ENCODE measurements around the gene AK1. TPM values are rescaled to one million over a fixed set of nuclear protein-coding genes. Genes with fewer than 3 reads are reported as not detected.

The AK1 gene
- total RNA-seq, 1 experiment from 2014 or later = 39.2 TPM

DNA sequence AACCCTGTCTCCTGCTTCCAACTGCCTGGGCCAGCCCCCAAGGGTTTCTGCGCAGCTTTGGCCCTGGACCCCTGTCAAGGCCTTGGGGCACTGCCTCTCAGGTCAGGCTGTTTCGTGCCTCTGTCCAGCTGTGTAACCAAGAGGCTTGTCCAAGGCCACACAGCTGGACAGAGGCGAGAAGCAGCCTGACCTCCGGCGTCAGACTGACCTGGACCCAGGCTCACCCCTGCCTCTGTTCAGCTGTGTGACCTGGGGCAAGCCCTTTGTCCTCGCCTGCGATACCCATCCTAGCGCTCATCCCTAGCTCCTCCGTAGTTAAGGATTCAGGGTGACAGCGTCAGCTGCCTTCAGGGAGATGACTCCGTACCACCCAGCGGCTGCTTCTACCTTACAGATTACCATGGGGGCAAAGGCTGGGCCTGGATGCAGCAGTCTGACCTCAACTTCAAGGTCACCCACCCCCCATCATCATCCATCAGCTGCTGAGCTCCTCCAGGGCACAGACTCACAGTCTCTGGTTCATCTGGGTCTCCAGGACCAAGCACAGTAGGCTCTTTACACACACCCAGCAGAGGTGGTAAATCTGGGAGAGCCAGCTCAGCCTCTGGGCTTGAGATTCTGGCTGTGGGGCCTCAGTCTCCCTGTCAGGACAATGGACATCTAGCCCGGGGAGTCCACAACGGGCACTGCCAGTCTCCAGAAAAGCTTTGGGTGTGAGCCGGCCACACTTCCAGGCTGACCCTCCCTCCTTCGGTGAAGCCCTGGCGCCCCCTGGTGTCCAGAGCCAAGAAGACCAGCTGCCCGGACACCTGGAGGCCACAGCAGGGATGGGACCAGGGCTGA, 7.9 kb downstream of the AK1 start:
- Mint-ChIP-seq H3K4me3 (ENCODE audit: unreplicated experiment) (no peak overlapping the region), H3K4me1 (ENCODE audit: low read depth, unreplicated experiment) (peaks cover 11% of the 10 kb centered on the region), H3K9me3 (ENCODE audit: unreplicated experiment) (no peaks in the 10 kb centered on the region), H3K27me3 (ENCODE audit: insufficient read depth, unreplicated experiment) (no peaks in the 10 kb centered on the region), H3K27ac (ENCODE audit: unreplicated experiment) (no peak overlapping the region), H3K36me3 (ENCODE audit: insufficient read depth, unreplicated experiment) (peaks cover 5% of the 10 kb centered on the region)
- H3K36me3 ChIP-seq (ENCODE audit: control insufficient read depth, insufficient read depth, low read length) = no peaks in the 10 kb centered on the region
- H3K9me3 ChIP-seq = no peaks in the 10 kb centered on the region
- peak; percentile 88 to 93 for DNase-seq
- no TSS peak for BruUV-seq (replicated peaks)
- TF ChIP-seq, protein P1, sequence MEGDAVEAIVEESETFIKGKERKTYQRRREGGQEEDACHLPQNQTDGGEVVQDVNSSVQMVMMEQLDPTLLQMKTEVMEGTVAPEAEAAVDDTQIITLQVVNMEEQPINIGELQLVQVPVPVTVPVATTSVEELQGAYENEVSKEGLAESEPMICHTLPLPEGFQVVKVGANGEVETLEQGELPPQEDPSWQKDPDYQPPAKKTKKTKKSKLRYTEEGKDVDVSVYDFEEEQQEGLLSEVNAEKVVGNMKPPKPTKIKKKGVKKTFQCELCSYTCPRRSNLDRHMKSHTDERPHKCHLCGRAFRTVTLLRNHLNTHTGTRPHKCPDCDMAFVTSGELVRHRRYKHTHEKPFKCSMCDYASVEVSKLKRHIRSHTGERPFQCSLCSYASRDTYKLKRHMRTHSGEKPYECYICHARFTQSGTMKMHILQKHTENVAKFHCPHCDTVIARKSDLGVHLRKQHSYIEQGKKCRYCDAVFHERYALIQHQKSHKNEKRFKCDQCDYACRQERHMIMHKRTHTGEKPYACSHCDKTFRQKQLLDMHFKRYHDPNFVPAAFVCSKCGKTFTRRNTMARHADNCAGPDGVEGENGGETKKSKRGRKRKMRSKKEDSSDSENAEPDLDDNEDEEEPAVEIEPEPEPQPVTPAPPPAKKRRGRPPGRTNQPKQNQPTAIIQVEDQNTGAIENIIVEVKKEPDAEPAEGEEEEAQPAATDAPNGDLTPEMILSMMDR (IDR thresholded peaks at IDR 0.05; ENCODE audit: insufficient read depth in 1 of 2, low read depth in 1 of 2, low read length in 1 of 2, severe bottlenecking in 1 of 2, unreplicated experiment in 1 of 2) = peak; percentile 94 to 95
- no peaks in the 10 kb centered on the region for H3K4me1 ChIP-seq
- intact Hi-C loops (cut with micrococcal nuclease; ENCODE audit: unreplicated experiment) = loop anchor here (1.0 to 5.0 kb wide), 5 partner anchors 48 to 279 kb away; partner anchors contain the start of genes CDK9, FPGS, ST6GALNAC4 and TOR2A
- ChIA-PET POLR2A (interaction anchor here (0.5 to 0.6 kb wide), 2 partner anchors 238 to 418 kb away, joined by 3 read pairs; partner anchors contain the start of gene LRSAM1), CTCF (interaction anchor here (0.5 to 2.6 kb wide), 22 partner anchors 25 to 407 kb away, joined by 3 to 37 read pairs (median 4); partner anchors contain the start of genes FPGS, ST6GALNAC4 and TOR2A)
- no peak overlapping the region for H3K4me3 ChIP-seq (ENCODE audit: low read depth, low read length)
- no peaks in the 10 kb centered on the region for H3K27me3 ChIP-seq (replicated peaks; ENCODE audit: control insufficient read depth, insufficient read depth, low read length)

DNA sequence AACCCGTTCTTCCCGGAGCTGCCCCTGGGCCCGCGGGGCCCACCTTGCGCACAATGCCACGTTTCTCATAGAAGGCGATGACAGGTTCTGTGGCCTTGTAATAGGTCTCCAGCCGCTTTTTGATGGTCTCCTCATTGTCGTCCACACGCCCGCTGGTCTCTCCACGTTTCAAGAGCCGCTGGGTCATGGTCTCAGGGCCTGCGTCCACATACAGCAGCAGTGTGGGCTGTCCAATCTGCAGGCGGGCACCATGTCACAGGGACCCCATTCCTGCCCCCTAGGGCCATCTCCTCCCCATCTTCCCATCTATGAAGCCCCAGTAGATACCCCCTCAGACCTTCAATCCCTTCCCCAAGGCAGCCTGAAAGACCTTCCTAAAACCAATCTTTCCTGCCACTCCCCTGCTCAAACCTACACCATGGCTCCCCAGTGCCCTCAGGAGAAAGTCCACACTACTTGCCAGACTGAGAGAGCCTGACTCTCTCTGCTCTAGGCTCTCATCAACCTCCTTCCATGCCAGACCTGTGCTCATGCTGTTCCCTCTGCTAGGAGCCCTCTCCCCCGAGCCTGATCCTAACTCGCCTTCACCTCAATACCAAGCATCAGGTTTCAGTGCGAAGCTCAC, 9.1 kb downstream of the AK1 start:
- H3K4me3 ChIP-seq (ENCODE audit: low read depth, low read length) = no peak overlapping the region
- no peaks in the 10 kb centered on the region for H3K4me1 ChIP-seq
- Mint-ChIP-seq H3K4me3 (ENCODE audit: unreplicated experiment) (no peak overlapping the region), H3K27ac (ENCODE audit: unreplicated experiment) (no peak overlapping the region), H3K9me3 (ENCODE audit: unreplicated experiment) (no peaks in the 10 kb centered on the region), H3K27me3 (ENCODE audit: insufficient read depth, unreplicated experiment) (no peaks in the 10 kb centered on the region), H3K4me1 (ENCODE audit: low read depth, unreplicated experiment) (peaks cover 11% of the 10 kb centered on the region), H3K36me3 (ENCODE audit: insufficient read depth, unreplicated experiment) (peaks cover 5% of the 10 kb centered on the region)
- H3K27me3 ChIP-seq (replicated peaks; ENCODE audit: control insufficient read depth, insufficient read depth, low read length) = no peaks in the 10 kb centered on the region
- no peaks in the 10 kb centered on the region for H3K36me3 ChIP-seq (ENCODE audit: control insufficient read depth, insufficient read depth, low read length)
- no peak for DNase-seq
- BruUV-seq (replicated peaks) = no TSS peak
- TF ChIP-seq, protein P1 (IDR thresholded peaks at IDR 0.05; ENCODE audit: insufficient read depth in 1 of 2, low read depth in 1 of 2, low read length in 1 of 2, severe bottlenecking in 1 of 2, unreplicated experiment in 1 of 2) = no peak
- ChIA-PET POLR2A (no interaction called here), CTCF (interaction anchor here (0.5 to 2.6 kb wide), 4 partner anchors 29 to 394 kb away, joined by 3 to 37 read pairs (median 8); partner anchors contain the start of genes FPGS and TOR2A)
- H3K9me3 ChIP-seq = no peaks in the 10 kb centered on the region
- intact Hi-C loops (cut with micrococcal nuclease; ENCODE audit: unreplicated experiment) = no loop called here
